Measurements from ENCODE around the gene AVEN. TPM values are rescaled to one million over a fixed set of nuclear protein-coding genes. Genes with fewer than 3 reads are reported as not detected.

AVEN gene
- total and polyA plus RNA-seq, 2 experiments from 2014 or later: 10.7 to 31.7 TPM

DNA sequence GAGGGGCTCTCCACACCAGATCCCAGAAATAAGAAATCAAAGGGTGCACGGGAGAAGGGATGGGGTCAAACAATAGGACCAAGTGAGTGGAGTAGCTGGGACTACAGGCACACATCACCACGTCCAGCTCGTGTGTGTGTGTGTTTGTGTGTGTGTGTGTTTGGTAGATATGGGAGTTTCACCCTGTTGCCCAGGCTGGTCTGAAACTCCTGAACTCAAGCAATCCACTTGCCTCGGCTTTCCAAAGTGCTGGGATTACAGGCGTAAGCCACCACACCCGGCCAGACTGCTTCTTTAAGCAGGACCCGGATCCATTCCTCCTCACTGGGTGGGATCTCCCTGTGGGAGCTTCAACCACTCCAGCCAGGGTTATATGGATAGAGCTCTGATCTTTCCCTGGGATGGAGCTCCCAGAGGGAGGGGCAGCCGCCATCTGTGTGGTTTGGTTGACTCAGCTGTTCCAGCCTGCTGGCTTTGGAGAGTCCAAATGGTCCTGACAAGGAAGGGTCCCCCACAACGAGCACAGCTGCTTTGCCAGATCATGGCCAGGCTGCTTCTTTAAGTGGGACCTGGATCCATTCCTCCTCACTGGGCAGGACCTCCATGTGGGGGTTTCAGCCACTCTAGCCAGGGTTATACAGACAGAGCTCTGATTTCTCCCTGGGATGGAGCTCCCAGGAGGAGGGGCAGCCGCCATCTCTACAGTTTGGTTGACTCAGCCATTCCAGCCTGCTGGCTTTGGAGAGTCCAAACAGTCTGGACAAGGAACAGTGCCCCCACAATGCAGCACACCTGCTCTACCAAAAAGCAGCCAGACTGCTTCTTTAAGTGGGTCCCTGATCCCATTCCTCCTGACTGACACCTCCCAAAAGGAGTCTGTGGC, 9.1 kb upstream of the AVEN start:
- TF ChIP-seq, protein P1, sequence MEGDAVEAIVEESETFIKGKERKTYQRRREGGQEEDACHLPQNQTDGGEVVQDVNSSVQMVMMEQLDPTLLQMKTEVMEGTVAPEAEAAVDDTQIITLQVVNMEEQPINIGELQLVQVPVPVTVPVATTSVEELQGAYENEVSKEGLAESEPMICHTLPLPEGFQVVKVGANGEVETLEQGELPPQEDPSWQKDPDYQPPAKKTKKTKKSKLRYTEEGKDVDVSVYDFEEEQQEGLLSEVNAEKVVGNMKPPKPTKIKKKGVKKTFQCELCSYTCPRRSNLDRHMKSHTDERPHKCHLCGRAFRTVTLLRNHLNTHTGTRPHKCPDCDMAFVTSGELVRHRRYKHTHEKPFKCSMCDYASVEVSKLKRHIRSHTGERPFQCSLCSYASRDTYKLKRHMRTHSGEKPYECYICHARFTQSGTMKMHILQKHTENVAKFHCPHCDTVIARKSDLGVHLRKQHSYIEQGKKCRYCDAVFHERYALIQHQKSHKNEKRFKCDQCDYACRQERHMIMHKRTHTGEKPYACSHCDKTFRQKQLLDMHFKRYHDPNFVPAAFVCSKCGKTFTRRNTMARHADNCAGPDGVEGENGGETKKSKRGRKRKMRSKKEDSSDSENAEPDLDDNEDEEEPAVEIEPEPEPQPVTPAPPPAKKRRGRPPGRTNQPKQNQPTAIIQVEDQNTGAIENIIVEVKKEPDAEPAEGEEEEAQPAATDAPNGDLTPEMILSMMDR (IDR thresholded peaks at IDR 0.05; ENCODE audit: low read depth, low read length): no peak
- H3K27ac ChIP-seq: no peak overlapping the region
- H3K36me3 ChIP-seq: no peaks in the 10 kb centered on the region
- DNase-seq (ENCODE audit: low read depth in 1 of 2, low spot score in 1 of 2): peak in 1 of 2 donors; percentile 75
- H3K9me3 ChIP-seq (ENCODE audit: low read depth): no peaks in the 10 kb centered on the region
- no peaks in the 10 kb centered on the region for H3K4me1 ChIP-seq (ENCODE audit: low read depth)
- H3K27me3 ChIP-seq: no peaks in the 10 kb centered on the region
- H3K4me3 ChIP-seq: no peak overlapping the region

DNA sequence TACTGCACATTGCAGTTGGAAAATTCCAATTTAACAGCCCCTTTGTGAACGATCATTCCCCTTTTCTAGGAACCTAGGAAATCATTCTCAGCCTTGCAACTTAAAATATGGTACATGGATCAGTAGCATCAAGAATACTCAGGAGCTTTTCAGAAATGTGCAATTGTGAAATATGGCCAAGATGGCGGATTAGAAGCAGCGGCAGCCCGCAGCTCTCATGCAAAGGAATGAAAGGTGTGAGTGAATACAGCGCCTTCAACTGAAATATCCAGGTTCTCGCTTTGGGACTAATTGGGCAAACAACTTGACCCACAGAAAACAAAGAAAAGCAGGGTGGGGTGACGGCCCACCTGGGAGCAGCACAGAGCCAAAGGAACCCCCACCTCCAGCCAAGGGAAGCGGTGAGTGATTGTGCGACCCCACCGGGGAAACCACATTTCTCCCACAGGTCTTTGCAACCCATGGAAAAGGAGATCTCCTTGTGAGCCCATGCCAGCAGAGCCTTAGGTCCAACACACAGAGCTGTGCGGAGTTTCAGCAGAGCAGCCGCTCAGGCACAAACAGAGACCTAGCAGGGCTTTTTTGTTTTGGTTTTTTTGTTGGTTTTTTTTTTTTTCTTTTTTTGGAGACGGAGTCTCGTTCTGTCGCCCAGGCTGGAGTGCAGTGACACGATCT, 7.6 kb upstream of the AVEN start:
- Histone ChIP-seq H3K27me3 (no peaks in the 10 kb centered on the region), H3K9me3 (ENCODE audit: low read depth) (no peaks in the 10 kb centered on the region), H3K4me3 (no peak overlapping the region), H3K36me3 (no peaks in the 10 kb centered on the region), H3K27ac (no peak overlapping the region), H3K4me1 (ENCODE audit: low read depth) (no peaks in the 10 kb centered on the region)
- no peak for DNase-seq (ENCODE audit: low read depth in 1 of 2, low spot score in 1 of 2)
- TF ChIP-seq, protein P1 (IDR thresholded peaks at IDR 0.05; ENCODE audit: low read depth, low read length): no peak

GRCh38 chr15:34043813-34044212, 4.8 kb upstream of the AVEN start:
- Histone ChIP-seq H3K36me3 (no peaks in the 10 kb centered on the region), H3K4me3 (no peak overlapping the region)
- DNase-seq (ENCODE audit: low read depth in 1 of 2, low spot score in 1 of 2): no peak

GRCh38 chr15:34043391-34043790, 4.4 kb upstream of the AVEN start:
- H3K9me3 ChIP-seq (ENCODE audit: low read depth): no peaks in the 10 kb centered on the region
- DNase-seq (ENCODE audit: low read depth in 1 of 2, low spot score in 1 of 2): peak in 1 of 2 donors; percentile 40
- H3K36me3 ChIP-seq: no peaks in the 10 kb centered on the region
- no peak overlapping the region for H3K4me3 ChIP-seq
- H3K4me1 ChIP-seq (ENCODE audit: low read depth): peaks cover 12% of the 10 kb centered on the region
- TF ChIP-seq, protein P1 (IDR thresholded peaks at IDR 0.05; ENCODE audit: low read depth, low read length): no peak
- no peaks in the 10 kb centered on the region for H3K27me3 ChIP-seq
- H3K27ac ChIP-seq: no peak overlapping the region

More at GRCh38 chr15:34043813-34044212, 4.8 kb upstream of the AVEN start:
- Histone ChIP-seq H3K27ac (no peak overlapping the region), H3K4me1 (ENCODE audit: low read depth) (peaks cover 12% of the 10 kb centered on the region), H3K27me3 (no peaks in the 10 kb centered on the region), H3K9me3 (ENCODE audit: low read depth) (no peaks in the 10 kb centered on the region)
- TF ChIP-seq, protein P1 (IDR thresholded peaks at IDR 0.05; ENCODE audit: low read depth, low read length): no peak

DNA sequence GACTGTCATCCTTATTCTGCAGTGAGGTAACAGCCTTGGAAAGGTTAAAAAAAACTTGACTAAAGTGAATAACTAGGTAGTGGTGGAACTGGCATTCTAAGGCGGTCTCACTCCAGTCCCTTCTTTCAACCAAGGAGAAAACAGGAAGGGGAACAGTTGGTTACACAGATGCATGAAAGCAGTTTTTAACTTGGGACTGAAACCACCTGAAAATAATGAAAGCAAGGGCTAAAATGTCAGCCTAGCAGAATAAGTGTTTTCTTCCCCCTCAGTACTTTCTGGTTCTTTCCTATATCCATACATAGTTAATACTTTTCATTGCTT, 748 bp upstream of the AVEN start:
- no peaks in the 10 kb centered on the region for H3K27me3 ChIP-seq
- peak overlapping the region; percentile 96 for H3K27ac ChIP-seq
- H3K4me1 ChIP-seq (ENCODE audit: low read depth): peaks cover 23% of the 10 kb centered on the region
- no peak for DNase-seq (ENCODE audit: low read depth in 1 of 2, low spot score in 1 of 2)
- H3K36me3 ChIP-seq: no peaks in the 10 kb centered on the region
- peak overlapping the region; percentile 60 for H3K4me3 ChIP-seq
- no peaks in the 10 kb centered on the region for H3K9me3 ChIP-seq (ENCODE audit: low read depth)
- TF ChIP-seq, protein P1 (IDR thresholded peaks at IDR 0.05; ENCODE audit: low read depth, low read length): no peak
